ENCODE data around the gene KLK6.
A peak's percentile ranks its signal among the peaks of the same experiment; 100 is the strongest.

The KLK6 gene

DNA sequence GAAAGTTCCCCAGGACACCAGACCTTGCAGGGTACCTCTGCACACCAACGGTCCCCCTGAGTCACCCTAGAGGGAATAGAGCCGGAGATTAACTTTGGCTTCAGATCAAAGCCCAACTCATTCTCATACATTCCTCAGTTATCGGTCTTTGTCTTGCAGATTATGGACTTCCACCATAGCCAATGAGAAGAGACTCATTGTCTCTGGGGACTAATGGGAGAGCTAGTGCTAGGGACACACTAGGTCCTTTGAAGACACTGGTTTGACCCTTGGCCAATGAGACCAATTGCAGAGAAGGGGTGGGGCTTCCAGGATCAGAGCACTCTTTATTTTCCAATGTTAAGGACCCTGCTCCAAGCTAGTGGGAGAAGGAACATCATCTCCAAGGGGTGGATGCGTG, 8.2 kb upstream of the KLK6 start:
- Histone ChIP-seq H2BK5ac (ENCODE audit: low read depth, low read length, poor library complexity, severe bottlenecking) (no peak overlapping the region), H2AK5ac (ENCODE audit: low read length, severe bottlenecking) (no peak overlapping the region), H3K4me3 (ENCODE audit: insufficient read depth in 1 of 2, low read depth in 1 of 2, low read length in 2 of 2) (no peak overlapping the region), H3K9me3 (ENCODE audit: control insufficient read depth, low read length) (no peaks in the 10 kb centered on the region), H3K18ac (ENCODE audit: low read depth in 1 of 2, low read length in 2 of 2) (no peak overlapping the region), H2AFZ (ENCODE audit: low read depth, low read length) (no peak overlapping the region), H4K8ac (ENCODE audit: low read length) (no peak overlapping the region), H3K4me1 (ENCODE audit: control insufficient read depth, insufficient read depth, low read depth, low read length) (no peaks in the 10 kb centered on the region), H3K79me1 (replicated peaks; ENCODE audit: low read length, poor library complexity, severe bottlenecking) (no peaks in the 10 kb centered on the region), H3K9ac (ENCODE audit: low read length) (no peak overlapping the region), H2BK120ac (ENCODE audit: low read depth, low read length) (no peak overlapping the region), H4K91ac (ENCODE audit: low read length) (no peak overlapping the region), H3K4me2 (ENCODE audit: low read length, poor library complexity, severe bottlenecking) (no peak overlapping the region), H3K4ac (ENCODE audit: low read depth in 1 of 2, low read length in 2 of 2) (no peak overlapping the region), H3K23ac (ENCODE audit: low read length in 2 of 2) (no peak overlapping the region), H3K27me3 (ENCODE audit: control insufficient read depth in 1 of 2, insufficient read depth in 1 of 2, low read length in 2 of 2) (peaks cover 0 to 44% of the 10 kb centered on the region in 2 experiments), H3K36me3 (ENCODE audit: control insufficient read depth in 1 of 2, insufficient read depth in 2 of 2, low read depth in 1 of 2, low read length in 2 of 2) (no peaks in the 10 kb centered on the region), H2BK12ac (ENCODE audit: low read length in 2 of 2) (no peak overlapping the region), H3K14ac (ENCODE audit: low read length in 2 of 2) (no peak overlapping the region), H2BK15ac (ENCODE audit: low read depth, poor library complexity, severe bottlenecking) (no peak overlapping the region), H3K27ac (ENCODE audit: low read length, poor library complexity, severe bottlenecking) (no peak overlapping the region)
- no peak for DNase-seq
- 72% methylated on average over 4 of the region's 4 CpGs for WGBS

DNA sequence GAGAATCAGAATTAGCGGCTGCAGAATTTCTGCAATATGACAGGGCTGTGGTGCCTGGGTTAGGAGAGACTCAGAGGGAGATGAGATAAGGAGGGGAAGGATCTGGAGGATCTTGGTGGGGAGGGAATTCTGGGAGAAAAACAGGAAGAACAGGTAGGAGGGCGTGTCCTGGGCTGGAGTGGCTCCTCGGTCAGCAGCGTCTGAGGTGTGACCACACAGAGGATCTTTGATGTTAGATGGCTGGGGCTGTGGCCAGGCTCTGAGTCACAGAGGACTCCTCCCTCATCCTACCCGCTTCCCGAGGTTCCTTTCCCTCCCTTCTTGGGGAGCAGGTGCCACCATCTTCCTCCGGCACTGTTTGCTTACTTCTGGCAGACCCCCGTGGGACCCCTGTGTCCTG, 6.4 kb upstream of the KLK6 start:
- Histone ChIP-seq H2BK12ac (ENCODE audit: low read length in 2 of 2) (no peak overlapping the region), H3K23ac (ENCODE audit: low read length in 2 of 2) (no peak overlapping the region), H4K91ac (ENCODE audit: low read length) (no peak overlapping the region), H3K9me3 (ENCODE audit: control insufficient read depth, low read length) (no peaks in the 10 kb centered on the region), H3K4ac (ENCODE audit: low read depth in 1 of 2, low read length in 2 of 2) (no peak overlapping the region), H3K79me1 (replicated peaks; ENCODE audit: low read length, poor library complexity, severe bottlenecking) (no peaks in the 10 kb centered on the region), H2BK5ac (ENCODE audit: low read depth, low read length, poor library complexity, severe bottlenecking) (no peak overlapping the region), H4K8ac (ENCODE audit: low read length) (no peak overlapping the region), H3K36me3 (ENCODE audit: control insufficient read depth in 1 of 2, insufficient read depth in 2 of 2, low read depth in 1 of 2, low read length in 2 of 2) (no peaks in the 10 kb centered on the region), H3K14ac (ENCODE audit: low read length in 2 of 2) (no peak overlapping the region), H3K9ac (ENCODE audit: low read length) (no peak overlapping the region), H3K27me3 (ENCODE audit: control insufficient read depth in 1 of 2, insufficient read depth in 1 of 2, low read length in 2 of 2) (peaks cover 0 to 37% of the 10 kb centered on the region in 2 experiments), H3K27ac (ENCODE audit: low read length, poor library complexity, severe bottlenecking) (no peak overlapping the region), H2AK5ac (ENCODE audit: low read length, severe bottlenecking) (no peak overlapping the region), H2AFZ (ENCODE audit: low read depth, low read length) (no peak overlapping the region), H3K18ac (ENCODE audit: low read depth in 1 of 2, low read length in 2 of 2) (no peak overlapping the region), H3K4me3 (ENCODE audit: insufficient read depth in 1 of 2, low read depth in 1 of 2, low read length in 2 of 2) (no peak overlapping the region), H3K4me1 (ENCODE audit: control insufficient read depth, insufficient read depth, low read depth, low read length) (no peaks in the 10 kb centered on the region), H3K4me2 (ENCODE audit: low read length, poor library complexity, severe bottlenecking) (no peak overlapping the region), H2BK120ac (ENCODE audit: low read depth, low read length) (no peak overlapping the region), H2BK15ac (ENCODE audit: low read depth, poor library complexity, severe bottlenecking) (peak overlapping the region; percentile 52)
- DNase-seq = no peak
- 22% methylated on average over 8 of the region's 8 CpGs for WGBS

DNA sequence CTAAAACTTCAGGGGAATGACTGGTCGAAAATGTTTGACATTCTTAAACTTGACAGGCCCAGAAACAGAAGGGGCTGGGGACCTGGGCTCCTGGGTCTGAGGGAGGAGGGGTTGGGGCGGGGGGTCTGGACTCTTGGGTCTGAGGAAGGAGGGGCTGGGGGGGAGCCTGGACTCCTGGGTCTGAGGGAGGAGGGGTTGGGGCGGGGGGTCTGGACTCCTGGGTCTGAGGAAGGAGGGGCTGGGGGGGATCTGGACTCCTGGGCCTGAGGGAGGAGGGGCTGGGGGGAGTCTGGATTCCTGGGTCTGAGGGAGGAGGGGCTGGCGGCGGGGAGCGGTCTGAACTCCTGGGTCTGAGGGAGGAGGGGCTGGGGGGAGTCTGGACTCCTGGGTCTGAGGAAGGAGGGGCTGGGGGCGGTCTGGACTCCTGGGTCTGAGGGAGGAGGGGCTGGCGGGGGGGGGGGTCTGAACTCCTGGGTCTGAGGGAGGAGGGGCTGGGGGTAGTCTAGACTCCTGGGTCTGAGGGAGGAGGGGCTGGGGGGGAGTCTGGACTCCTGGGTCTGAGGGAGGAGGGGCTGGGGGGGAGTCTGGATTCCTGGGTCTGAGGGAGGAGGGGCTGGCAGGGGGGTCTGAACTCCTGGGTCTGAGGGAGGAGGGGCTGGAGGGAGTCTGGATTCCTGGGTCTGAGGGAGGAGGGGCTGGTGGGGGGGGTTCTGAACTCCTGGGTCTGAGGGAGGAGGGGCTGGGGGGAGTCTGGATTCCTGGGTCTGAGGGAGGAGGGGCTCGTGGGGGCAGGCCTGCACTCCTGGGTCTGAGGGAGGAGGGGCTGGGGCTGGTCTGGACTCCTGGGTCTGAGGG, 5.5 kb upstream of the KLK6 start:
- Histone ChIP-seq H3K79me1 (replicated peaks; ENCODE audit: low read length, poor library complexity, severe bottlenecking) (no peaks in the 10 kb centered on the region), H3K4me3 (ENCODE audit: insufficient read depth in 1 of 2, low read depth in 1 of 2, low read length in 2 of 2) (no peak overlapping the region), H2AFZ (ENCODE audit: low read depth, low read length) (no peak overlapping the region), H2BK15ac (ENCODE audit: low read depth, poor library complexity, severe bottlenecking) (no peak overlapping the region), H3K36me3 (ENCODE audit: control insufficient read depth in 1 of 2, insufficient read depth in 2 of 2, low read depth in 1 of 2, low read length in 2 of 2) (no peaks in the 10 kb centered on the region), H3K9me3 (ENCODE audit: control insufficient read depth, low read length) (no peaks in the 10 kb centered on the region), H3K4ac (ENCODE audit: low read depth in 1 of 2, low read length in 2 of 2) (no peak overlapping the region), H2BK5ac (ENCODE audit: low read depth, low read length, poor library complexity, severe bottlenecking) (no peak overlapping the region), H3K14ac (ENCODE audit: low read length in 2 of 2) (no peak overlapping the region), H3K27me3 (ENCODE audit: control insufficient read depth in 1 of 2, insufficient read depth in 1 of 2, low read length in 2 of 2) (peaks cover 0 to 37% of the 10 kb centered on the region in 2 experiments), H4K91ac (ENCODE audit: low read length) (no peak overlapping the region), H3K4me1 (ENCODE audit: control insufficient read depth, insufficient read depth, low read depth, low read length) (no peaks in the 10 kb centered on the region), H3K4me2 (ENCODE audit: low read length, poor library complexity, severe bottlenecking) (no peak overlapping the region), H3K27ac (ENCODE audit: low read length, poor library complexity, severe bottlenecking) (no peak overlapping the region), H3K9ac (ENCODE audit: low read length) (no peak overlapping the region), H2AK5ac (ENCODE audit: low read length, severe bottlenecking) (no peak overlapping the region), H3K18ac (ENCODE audit: low read depth in 1 of 2, low read length in 2 of 2) (no peak overlapping the region), H4K8ac (ENCODE audit: low read length) (no peak overlapping the region), H3K23ac (ENCODE audit: low read length in 2 of 2) (no peak overlapping the region), H2BK120ac (ENCODE audit: low read depth, low read length) (no peak overlapping the region), H2BK12ac (ENCODE audit: low read length in 2 of 2) (no peak overlapping the region)
- 56% methylated on average over 6 of the region's 9 CpGs for WGBS
- no peak for DNase-seq

DNA sequence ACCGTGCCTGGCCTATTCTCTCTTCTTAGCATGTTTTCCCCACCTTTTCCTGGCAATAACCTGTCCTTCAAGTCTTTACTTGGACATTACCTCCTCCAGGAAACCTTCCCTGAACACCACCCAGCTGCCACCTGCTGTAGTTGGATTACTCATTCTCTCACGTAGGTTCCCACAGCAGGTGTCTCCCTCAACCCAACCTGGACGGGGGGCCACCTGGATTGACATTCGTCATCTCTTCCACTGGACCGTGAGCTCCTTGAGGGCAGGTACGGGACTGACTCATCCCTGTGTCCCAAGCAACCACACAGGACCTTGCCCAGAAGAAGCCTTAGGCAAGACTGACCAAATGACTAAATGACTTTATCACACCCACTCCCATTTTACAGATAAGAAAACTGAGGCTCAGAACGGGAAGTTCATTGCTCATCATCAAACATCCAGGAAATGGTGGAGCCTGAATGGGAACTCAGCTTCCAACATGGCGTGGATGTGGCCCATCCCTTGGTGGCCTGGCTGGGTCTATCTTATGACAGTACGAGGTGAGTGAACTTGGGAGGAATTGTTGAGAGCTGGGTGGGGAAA, 3.5 kb upstream of the KLK6 start:
- Histone ChIP-seq H3K4me1 (ENCODE audit: control insufficient read depth, insufficient read depth, low read depth, low read length) (no peaks in the 10 kb centered on the region), H3K23ac (ENCODE audit: low read length in 2 of 2) (no peak overlapping the region), H3K4ac (ENCODE audit: low read depth in 1 of 2, low read length in 2 of 2) (no peak overlapping the region), H2BK5ac (ENCODE audit: low read depth, low read length, poor library complexity, severe bottlenecking) (no peak overlapping the region), H3K18ac (ENCODE audit: low read depth in 1 of 2, low read length in 2 of 2) (no peak overlapping the region), H3K36me3 (ENCODE audit: control insufficient read depth in 1 of 2, insufficient read depth in 2 of 2, low read depth in 1 of 2, low read length in 2 of 2) (no peaks in the 10 kb centered on the region), H3K9ac (ENCODE audit: low read length) (no peak overlapping the region), H4K91ac (ENCODE audit: low read length) (no peak overlapping the region), H2BK12ac (ENCODE audit: low read length in 2 of 2) (no peak overlapping the region), H3K4me3 (ENCODE audit: insufficient read depth in 1 of 2, low read depth in 1 of 2, low read length in 2 of 2) (no peak overlapping the region), H2AK5ac (ENCODE audit: low read length, severe bottlenecking) (no peak overlapping the region), H3K27ac (ENCODE audit: low read length, poor library complexity, severe bottlenecking) (no peak overlapping the region), H3K4me2 (ENCODE audit: low read length, poor library complexity, severe bottlenecking) (no peak overlapping the region), H4K8ac (ENCODE audit: low read length) (no peak overlapping the region), H3K27me3 (ENCODE audit: control insufficient read depth in 1 of 2, insufficient read depth in 1 of 2, low read length in 2 of 2) (peaks cover 0 to 26% of the 10 kb centered on the region in 2 experiments), H3K9me3 (ENCODE audit: control insufficient read depth, low read length) (no peaks in the 10 kb centered on the region), H2BK15ac (ENCODE audit: low read depth, poor library complexity, severe bottlenecking) (no peak overlapping the region), H2AFZ (ENCODE audit: low read depth, low read length) (no peak overlapping the region), H3K79me1 (replicated peaks; ENCODE audit: low read length, poor library complexity, severe bottlenecking) (no peaks in the 10 kb centered on the region), H3K14ac (ENCODE audit: low read length in 2 of 2) (no peak overlapping the region), H2BK120ac (ENCODE audit: low read depth, low read length) (no peak overlapping the region)
- WGBS = 69% methylated on average over 9 of the region's 9 CpGs
- DNase-seq = no peak

Measured in mesenchymal stem cell (in vitro differentiated cells and primary cell).